ELF-1 (cell line): Measurements from ENCODE around the gene IFNL3.
"Not testable (repeated sequence)": the region's sequence is repeated elsewhere in the genome, so short reads cannot be mapped to it uniquely, and the experiment has no call there.

Source experiments
- DNase-seq: peaks from one replicate; pipeline ENCODE4 v3.0.0-alpha.2; 2016; ENCODE audit warnings: low read depth, low spot score

IFNL3 gene

DNA sequence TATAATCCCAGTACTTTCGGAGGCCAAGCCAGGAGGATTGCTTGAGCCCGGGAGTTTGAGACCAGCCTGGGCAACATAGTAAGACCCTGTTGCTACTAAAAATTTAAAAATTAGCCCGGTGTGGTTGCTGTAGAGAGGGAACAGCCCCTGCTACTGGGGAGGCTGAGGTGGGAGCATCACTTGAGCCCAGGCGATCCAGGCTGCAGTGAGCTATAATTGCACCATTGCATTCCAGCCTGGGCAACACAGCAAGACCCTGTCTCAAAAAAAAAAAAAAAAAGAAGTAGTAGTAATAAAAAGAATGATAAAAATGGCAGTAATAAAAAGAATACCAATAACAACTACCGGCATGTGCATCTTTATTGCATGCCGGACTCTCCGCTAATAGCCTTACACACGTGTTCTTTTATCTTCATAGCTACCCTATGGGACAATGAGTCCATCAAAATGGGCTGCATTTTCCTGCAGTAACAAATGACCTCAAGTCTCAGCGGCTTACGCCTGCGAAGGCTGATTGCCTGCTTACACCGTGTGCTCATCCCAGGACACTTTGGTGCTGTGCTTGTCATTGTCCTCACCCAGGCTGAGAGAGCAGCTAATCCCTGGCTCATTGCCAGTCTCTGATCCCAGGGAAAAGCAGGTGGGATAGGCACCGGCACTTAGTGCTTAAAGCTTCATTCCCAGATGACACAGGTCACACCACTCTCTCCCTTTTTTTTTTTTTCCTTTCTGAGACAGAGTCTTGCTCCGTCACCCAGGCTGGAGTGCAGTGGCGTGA, 26.4 kb downstream of the IFNL3 start:
- no peak for DNase-seq

DNA sequence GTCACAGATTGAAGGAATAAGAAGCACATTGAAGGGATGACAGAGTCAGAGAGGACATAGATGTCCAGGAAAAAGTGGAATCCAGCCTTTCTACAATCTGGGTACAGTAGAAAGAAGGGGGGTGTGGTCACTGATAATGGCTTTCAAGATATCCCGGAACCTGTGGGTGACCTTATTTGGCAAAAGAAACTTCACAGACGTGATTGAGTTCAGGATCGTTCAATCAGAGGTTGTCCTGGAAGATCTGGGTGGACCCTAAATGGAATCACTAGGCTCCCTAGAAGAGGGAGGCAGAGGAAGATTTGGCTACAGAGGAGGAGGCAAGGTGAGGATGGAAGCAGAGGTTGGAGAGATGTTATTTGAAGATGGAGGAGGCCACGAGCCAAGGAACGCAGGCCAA, 27.7 kb downstream of the IFNL3 start:
- DNase-seq = no peak

DNA sequence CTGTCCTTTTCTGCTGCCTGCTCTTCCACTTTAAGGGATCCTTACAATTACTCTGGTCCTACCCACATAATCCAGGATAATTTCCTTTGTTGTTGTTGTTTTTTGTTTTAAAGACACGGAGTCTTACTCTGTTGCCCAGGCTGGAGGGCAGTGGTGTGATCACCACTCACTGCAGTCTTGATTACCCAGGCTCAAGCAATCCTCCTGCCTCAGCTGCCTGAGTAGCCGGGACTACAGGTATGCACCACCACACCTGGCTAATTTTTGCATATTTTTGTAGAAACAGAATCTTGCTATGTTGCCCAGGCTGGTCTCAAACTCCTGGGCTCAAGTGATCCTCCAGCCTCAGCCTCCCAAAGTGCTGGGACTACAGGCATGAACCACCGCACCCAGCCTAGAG, 29.5 kb downstream of the IFNL3 start:
- DNase-seq = not testable (repeated sequence)

DNA sequence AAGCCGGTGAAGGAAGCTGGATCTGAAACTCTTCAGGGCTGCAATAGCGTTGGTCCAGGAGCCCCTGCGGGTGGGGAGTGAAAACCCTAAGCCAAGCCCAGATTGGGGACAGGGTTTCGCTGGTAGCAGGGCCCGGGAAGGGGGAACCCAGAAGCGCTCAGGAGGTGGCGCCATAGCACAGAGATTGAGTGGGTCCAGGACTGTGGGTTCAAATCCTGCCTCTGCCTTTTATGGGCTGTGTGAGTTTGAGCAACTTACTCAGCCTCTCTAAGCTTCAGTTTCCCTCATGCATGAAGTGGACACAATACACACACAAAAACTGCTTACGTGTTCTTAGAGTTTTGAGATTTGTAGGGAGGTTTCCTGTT, 32.4 kb downstream of the IFNL3 start:
- DNase-seq = peak; percentile 70

DNA sequence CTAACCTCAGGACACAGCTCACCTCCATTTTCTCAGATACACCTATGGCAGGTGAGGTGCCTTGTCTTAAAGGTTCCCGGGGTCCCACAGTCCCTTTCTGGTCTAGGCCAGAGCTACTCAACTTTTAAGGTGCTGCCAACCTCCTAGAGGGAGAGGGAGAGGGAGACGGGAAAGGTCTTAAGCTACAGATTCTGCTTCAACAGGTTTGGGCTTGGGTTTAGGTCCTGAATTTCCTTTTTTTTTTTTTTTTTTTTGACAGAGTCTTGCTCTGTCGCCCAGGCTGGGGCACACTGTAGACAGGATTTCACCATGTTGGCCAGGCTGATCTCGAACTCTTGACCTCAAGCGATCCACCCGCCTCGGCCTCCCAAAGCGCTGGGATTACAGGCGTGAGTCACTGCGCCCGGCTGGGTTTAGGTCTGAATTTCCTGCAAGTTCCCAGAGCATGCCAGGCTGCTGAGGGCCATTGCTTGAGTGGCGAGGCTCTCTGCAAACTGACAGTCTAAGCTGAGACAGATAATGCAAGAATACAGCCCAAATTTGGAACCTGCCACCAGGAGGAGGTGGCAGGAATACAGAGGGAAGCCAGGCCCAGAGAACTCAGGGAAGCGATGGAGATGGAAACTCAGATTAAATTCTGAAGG, 33.0 kb downstream of the IFNL3 start:
- no peak for DNase-seq

DNA sequence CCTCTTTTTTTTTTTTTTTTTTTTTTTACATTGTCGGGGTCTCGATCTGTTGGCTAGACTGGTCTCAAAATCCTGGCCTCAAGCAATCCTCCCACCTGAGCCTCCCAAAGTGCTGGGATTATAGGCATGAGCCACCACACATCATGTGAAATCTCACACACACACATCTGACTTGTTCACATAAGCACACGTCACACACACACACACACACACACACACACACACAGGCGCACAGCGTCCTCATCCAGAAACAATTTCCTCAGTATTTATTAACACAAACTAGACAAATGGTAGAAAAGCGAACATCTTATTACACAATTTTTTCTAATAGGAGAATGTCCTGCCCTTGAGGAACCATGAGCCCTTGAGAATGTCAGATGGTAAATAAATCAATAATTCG, 35.6 kb downstream of the IFNL3 start:
- no peak for DNase-seq

DNA sequence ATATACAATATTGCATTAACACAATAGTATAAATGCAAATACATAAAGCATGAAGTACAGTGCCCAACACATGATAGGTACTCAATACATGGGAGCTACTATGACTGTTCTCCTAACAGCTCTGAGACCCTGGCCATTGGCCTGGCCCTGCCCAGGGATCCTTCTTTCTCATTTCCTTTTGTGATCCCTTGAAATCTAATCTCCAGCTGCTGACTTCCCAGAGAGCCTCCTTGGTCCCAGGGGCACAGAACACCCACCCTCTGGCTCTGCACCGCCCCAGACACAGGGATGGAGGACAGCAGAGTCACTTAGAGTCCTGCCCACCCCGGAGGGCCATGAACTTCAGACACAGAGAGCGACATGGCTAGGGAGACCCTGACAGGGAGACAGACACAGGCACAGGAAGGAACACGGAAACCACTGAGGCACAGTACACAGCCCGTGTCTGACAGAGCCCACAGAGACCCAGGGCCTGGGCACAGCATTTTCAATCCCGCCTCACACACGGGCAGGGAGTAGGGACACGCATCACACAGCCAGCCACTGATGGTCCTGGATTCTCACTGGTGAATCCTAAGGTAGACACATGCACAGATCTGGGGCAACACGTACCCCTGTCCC, 36.5 kb downstream of the IFNL3 start:
- no peak for DNase-seq

DNA sequence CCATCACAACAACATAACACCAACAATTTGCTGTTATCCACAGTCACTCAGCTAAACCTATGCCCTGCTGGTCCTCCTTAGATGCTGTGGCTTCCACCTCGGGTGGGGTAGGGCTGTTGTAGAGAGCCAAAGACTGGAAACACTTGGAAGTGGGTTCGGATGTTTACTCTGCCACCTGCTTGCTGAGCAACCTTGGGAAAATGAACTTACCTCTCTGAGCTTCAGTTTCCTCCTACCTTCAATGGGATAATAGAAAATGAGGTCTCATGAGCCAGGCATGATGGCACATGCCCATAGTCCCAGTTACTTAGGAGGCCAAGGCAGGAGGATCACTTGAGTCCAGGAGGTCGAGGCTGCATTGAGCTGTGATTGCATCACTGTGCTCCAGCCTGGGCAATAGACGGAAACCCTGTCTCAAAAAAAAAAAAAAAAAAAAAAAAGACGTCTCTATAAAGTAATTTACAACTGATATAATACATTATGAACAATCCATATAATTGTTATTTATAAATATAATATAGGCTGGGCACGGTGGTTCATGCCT, 37.4 kb downstream of the IFNL3 start:
- DNase-seq = no peak

DNA sequence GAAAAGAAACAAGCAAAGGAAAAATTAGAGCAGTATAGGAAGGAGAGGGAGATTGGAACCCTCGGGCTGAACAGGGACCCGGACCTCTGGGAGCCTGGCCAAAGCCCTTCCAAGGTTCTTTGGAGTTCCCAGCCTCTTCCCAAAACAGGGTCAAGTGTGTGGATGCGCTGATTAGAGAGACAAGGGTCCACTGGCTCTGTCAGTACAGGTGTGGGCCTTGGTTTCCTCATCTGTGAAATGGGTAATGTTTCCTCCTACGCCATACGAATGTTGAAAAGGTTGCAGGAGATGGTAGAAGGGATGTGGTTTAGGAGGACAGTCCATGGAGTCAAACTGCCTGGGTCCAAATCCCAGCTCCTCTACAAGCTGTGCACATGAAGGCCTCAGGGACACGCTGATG, 38.7 kb downstream of the IFNL3 start:
- DNase-seq = no peak

DNA sequence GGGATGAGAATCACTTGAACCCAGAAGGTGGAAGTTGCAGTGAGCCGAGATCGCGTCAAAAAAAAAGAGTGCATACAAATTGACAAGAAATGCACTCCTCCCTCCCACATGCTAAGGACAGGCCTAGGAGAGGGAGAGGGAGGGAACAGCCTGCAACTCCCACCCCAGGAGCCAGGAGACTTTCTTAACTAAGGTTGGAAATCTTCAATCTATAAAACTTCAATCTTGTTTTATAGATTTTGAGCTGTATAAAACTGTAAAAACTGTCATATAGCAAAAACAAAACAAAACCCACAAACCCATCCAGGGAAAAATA, 39.4 kb downstream of the IFNL3 start:
- no peak for DNase-seq

DNA sequence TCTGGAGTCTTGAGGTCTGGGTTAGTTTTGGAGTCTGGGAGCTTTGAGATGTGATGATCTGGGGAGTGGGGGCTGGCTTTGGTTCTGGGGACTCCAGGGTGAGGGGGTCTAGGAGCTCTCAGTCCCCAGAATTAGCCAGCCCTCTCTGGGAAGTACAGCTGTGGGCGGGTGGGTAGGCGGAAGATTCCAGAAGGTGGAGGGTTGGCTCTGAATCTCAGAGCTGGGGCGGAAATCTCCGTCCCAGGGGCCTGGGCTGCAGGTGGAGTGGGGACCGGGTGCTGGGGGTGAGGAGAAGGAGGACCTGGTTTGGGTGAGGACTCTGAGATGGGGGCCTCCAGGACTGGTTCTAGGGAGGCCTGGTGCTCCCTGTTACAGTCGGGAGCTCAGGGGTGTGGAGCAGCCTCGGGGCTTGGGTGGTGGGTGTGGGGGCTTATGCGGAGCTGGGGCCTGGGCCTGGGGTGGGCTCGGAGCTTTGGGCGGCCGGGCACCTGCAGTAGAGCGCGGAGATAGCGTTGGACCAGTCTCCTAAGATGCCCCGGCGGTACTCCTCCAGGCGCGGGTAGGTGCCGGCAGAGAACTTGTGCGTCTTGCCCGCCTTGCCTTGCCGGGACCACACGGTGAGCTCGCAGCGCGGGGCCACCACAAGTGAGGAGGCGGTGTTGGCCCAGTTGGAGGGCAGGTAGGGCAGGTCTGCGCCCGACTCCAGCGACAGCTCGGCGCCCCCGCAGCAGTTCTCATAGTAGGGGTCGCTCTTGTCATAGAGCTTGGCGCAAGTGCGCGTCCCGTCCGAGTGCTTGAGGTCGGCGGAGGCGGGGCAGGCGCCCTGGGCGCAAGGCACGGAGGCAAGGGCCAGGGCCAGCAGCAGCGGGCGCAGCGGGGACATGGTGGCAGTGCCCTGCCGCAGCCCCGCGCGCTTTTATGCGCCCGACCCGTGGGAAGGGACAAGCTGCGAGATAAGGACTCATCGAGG, 41.1 kb downstream of the IFNL3 start, which contains the start of gene SYCN:
Gene SYCN (minus strand): TSS at position 892 of the 970 bp plus-strand sequence. CDS start 9 bp downstream, at position 883.
- peak; percentile 51 for DNase-seq

DNA sequence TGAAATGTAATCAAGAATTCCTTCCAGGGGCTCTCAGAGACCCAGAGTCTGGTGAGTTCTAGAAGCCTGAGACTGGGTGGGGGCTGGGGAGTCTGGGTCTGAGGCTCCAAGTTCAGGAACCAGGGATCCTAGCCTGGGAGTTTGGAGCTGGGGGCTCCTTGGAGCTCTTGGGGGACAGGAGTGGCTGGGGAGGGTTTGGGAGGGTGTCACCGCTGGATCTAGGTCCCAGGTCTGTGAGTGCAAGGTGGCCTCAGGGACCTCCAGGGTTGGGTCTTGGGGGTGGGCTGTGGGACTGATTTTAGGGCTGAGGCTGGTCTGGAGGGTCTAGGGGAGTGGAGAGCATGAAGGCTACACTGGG, 41.8 kb downstream of the IFNL3 start:
- no peak for DNase-seq

DNA sequence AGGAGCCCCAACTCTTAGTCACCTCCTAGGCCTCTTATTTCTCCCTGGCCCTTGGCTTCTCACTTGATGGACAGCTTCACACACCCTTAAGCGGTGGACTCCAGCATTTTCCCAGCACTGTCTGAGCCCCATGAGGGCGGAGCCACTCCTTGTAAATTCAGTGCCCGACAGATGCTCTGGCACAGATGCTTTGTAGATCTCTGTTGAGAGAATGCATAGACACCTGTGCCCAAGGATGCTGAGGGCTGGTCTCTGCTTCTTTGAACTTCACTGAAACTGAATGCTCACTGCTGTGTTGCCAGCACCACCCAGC, 44.0 kb downstream of the IFNL3 start:
- DNase-seq = no peak

DNA sequence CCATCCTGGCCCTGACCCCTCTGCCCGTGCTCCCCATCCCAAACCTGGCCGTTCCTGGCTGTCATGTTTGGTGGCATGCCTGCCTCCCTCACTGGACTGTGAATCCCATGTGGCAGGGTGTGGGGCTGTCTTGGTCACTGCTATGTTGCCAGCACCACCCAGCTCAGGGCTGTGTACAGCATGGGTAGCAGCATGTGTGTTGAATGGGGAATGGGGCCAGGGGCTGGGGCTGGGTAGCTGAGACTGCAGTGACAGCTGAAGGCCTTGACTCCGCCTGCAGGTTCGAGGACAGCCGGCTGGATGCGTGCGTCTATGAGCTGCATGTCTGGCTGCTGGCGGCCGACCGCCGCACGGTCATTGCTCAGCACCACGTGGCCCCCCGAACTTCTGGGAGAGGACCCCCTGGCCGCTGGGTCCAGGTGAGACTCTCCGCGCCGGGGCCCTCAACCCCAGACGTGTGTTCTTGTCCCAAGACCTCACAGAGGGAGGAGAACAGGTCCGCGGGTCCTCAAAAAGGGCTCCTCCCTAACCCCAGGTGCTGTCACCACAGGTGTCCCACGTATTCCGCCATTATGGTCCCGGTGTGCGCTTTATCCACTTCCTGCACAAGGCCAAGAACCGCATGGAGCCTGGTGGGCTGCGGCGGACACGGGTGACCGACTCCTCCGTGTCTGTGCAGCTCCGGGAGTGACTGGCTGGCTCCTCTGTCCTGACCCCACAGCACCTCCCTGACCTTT, 44.6 kb downstream of the IFNL3 start:
- no peak for DNase-seq

DNA sequence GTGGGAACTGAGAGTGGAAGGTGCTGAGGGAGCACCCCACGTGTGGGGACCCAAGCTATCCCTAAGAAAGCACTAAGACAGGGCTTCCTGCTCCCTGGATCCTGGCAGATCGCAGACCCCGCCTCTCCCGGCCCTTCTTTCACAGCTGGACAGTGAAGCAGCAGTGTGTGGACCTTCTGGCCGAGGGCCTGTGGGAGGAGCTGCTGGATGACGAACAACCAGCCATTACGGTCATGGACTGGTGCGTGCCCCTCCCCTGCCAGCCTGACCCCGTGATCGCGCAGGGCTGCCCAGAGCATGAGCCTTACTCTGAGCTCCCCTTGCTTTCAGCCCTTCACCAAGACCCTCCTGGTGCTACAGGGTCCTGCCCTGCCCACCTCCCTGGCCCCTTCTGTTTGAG, 45.8 kb downstream of the IFNL3 start:
- peak; percentile 66 for DNase-seq

DNA sequence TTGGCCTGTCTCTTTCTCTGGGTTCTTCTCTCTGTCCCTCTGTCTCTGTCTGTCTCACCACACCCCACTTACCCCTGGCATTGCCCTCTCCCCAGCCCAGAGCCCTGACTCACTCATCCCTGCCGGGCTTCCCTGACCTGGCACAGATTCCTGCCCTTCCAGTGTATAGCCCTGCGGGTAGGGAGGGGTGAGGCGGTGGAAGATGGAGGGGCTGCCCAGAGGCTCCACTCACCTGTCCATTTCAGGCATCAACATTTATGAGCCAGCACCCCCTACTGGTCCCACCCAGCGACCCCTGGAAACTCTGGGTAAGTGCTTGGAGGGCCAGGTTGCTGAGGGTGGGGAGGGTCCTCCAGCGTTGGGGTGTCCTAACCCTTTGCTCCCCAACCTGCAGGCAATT, 47.0 kb downstream of the IFNL3 start:
- DNase-seq = no peak

DNA sequence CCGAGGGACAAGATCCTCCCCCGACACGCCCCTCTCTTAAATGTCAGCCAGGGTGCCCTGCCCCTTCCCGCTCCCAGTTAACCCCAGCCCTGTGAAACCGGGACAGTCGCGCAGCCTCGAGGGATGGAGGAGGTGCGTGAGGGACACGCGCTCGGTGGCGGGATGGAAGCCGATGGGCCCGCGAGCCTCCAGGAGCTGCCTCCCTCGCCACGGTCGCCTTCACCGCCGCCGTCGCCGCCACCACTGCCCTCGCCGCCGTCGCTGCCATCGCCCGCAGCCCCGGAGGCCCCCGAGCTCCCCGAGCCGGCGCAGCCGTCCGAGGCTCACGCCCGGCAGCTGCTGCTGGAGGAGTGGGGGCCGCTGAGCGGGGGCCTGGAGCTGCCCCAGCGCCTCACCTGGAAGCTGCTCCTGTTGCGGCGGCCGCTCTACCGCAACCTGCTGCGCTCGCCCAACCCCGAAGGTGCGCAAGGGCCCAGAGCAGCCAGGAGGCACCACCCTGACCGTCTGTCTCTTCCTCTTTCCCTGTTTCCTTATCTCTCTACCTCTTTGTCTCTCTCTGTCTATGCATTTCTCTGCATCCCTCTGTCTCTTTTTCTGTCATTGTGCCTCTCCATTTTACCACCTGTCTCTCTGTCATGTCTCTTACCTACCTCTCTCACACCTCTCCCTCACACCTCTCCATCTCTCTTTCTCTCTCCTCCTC, 47.8 kb downstream of the IFNL3 start, which contains the start of gene NCCRP1:
Gene NCCRP1 (plus strand): TSS at position 105 of the 703 bp plus-strand sequence. CDS start 19 bp downstream, at position 124.
- DNase-seq = no peak

DNA sequence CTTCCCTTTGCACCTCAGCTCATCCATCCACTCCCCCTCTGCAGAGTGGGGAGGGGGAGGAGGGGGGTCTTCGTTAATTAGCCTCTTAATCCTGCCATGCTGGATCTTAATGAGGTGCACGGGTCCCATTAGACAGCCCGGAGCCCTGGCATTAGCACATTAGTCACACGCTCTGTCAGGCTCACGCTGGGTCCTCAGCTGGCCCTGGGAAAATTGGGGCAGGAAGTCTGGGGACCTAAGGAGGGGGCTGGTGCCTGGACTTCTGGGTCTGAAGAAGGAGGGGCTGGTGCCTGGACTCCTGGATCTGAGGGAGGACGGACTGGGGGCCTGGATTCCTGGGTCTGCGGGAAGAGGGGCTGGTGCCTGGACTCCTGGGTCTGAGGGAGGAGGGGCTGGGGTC, 48.5 kb downstream of the IFNL3 start:
- no peak for DNase-seq

DNA sequence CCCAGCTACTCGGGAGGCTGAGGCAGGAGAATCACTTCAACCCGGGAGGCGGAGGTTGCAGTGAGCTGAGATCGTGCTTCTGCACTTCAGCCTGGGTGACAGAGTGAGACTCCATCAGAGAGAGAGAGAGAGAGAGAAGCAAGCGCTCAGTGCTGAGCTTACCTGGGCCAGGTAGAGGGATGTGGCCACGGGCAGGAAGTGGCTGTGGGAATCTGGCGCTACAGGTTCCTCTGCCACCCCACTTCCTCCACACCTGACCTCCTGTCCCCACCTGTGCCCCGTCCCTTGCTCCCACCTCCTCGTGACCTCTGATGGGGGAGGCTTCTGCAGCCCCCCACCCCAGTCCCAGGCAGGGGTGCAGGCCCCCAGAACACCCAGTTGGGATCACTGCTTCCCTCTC, 49.1 kb downstream of the IFNL3 start:
- no peak for DNase-seq

DNA sequence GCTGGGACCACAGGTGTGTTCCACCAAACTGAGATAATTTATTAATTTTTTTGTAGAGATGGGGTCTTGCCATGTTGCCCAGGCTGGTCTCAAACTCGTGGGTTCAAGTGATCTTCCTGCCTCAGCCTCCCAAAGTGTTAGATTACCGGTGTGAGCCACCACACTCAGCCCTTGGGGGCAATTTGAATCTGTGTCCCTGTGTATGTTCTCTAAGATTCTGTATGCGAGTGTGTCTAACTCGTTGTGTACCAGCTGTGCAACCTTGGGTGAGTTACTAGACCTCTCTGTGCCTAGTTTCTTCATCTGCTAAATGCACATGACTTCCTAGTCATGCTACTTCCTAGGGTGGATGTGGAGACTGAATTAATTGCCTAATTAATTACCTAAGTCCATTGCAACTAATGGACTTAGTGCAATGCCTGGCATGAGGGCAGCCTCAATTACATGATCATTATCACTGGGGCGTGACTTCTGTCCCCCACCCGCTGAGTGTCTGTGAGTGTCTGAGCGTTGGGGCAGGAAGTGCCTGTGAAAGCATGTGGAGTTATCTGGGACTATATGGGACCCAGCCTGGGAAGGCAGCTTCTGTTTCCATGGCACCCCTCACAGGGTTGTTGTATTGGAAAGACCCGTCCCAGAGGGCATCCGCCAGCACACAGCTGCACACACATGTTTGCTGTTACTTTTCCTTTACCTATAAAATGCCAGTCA, 49.8 kb downstream of the IFNL3 start:
- DNase-seq = no peak
